Kasumi-1 (cell line): ENCODE measurements around the gene MED9.
A peak's percentile ranks its signal among the peaks of the same experiment; 100 is the strongest.

Source experiments
- DNase-seq, 2 experiments: peaks; one replicate each; lab custom pipeline; 2025; lab: John Stamatoyannopoulos, UW

Gene MED9

GRCh38 chr17:17505151-17505550 is 28.4 kb downstream of the MED9 start:
- DNase-seq: no peak

- no peak for DNase-seq
Observed at GRCh38 chr17:17505610-17506171, 28.9 kb downstream of the MED9 start.

GRCh38 chr17:17506181-17506741 is 29.5 kb downstream of the MED9 start:
- DNase-seq: no peak

GRCh38 chr17:17506893-17507464 is 30.2 kb downstream of the MED9 start:
- DNase-seq: no peak

- no peak for DNase-seq
Observed at GRCh38 chr17:17507465-17508011, 30.7 kb downstream of the MED9 start.

GRCh38 chr17:17508019-17508535 is 31.3 kb downstream of the MED9 start:
- DNase-seq: no peak

GRCh38 chr17:17508646-17509591 is 32.1 kb downstream of the MED9 start:
- DNase-seq: no peak

- no peak for DNase-seq
Observed at GRCh38 chr17:17509601-17510425, 33.0 kb downstream of the MED9 start.

GRCh38 chr17:17510456-17511292 is 33.9 kb downstream of the MED9 start:
- DNase-seq: no peak

- no peak for DNase-seq
Observed at GRCh38 chr17:17511293-17511741, 34.5 kb downstream of the MED9 start.

GRCh38 chr17:17511881-17512858 is 35.4 kb downstream of the MED9 start:
- DNase-seq: peak; percentile 15 to 27

GRCh38 chr17:17512866-17513265 is 36.1 kb downstream of the MED9 start:
- no peak for DNase-seq

GRCh38 chr17:17513626-17514025 is 36.8 kb downstream of the MED9 start:
- DNase-seq: no peak

GRCh38 chr17:17514361-17514992 is 37.7 kb downstream of the MED9 start:
- DNase-seq: no peak

- DNase-seq: no peak
Observed at GRCh38 chr17:17514993-17515933, 38.5 kb downstream of the MED9 start.

GRCh38 chr17:17515934-17516930 is 39.4 kb downstream of the MED9 start:
- DNase-seq: no peak
